ENCODE data around the gene CX3CL1.

CX3CL1 gene

GRCh38 chr16:57380671-57381462, 8.6 kb downstream of the CX3CL1 start:
- no peak for DNase-seq (ENCODE audit: low read depth in 1 of 2, low spot score in 1 of 2)
- no peak for TF ChIP-seq JUND (IDR thresholded peaks at IDR 0.05; ENCODE audit: low read depth)
- in situ Hi-C loops (cut with HindIII; ENCODE audit: low pct_unique_long_range_greater_than_20kb, low sequenced_read_pairs): no loop called here

DNA sequence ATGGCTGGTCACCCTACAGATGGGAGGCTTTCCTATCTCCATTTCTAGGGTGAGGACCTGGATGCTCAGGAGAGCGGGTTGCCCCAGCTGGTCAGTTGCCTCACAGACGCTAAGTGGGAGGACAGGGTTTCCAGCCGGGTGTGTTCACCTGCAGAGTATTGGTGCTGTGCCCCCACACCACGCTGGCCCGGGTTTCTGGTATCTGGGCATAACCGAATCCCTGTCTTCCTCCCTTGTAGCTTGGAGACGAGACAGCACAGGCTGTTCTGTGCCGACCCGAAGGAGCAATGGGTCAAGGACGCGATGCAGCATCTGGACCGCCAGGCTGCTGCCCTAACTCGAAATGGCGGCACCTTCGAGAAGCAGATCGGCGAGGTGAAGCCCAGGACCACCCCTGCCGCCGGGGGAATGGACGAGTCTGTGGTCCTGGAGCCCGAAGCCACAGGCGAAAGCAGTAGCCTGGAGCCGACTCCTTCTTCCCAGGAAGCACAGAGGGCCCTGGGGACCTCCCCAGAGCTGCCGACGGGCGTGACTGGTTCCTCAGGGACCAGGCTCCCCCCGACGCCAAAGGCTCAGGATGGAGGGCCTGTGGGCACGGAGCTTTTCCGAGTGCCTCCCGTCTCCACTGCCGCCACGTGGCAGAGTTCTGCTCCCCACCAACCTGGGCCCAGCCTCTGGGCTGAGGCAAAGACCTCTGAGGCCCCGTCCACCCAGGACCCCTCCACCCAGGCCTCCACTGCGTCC, 9.7 kb downstream of the CX3CL1 start:
- DNase-seq (ENCODE audit: low read depth in 1 of 2, low spot score in 1 of 2): no peak
- in situ Hi-C loops (cut with HindIII; ENCODE audit: low pct_unique_long_range_greater_than_20kb, low sequenced_read_pairs): no loop called here
- TF ChIP-seq JUND (IDR thresholded peaks at IDR 0.05; ENCODE audit: low read depth): no peak

DNA sequence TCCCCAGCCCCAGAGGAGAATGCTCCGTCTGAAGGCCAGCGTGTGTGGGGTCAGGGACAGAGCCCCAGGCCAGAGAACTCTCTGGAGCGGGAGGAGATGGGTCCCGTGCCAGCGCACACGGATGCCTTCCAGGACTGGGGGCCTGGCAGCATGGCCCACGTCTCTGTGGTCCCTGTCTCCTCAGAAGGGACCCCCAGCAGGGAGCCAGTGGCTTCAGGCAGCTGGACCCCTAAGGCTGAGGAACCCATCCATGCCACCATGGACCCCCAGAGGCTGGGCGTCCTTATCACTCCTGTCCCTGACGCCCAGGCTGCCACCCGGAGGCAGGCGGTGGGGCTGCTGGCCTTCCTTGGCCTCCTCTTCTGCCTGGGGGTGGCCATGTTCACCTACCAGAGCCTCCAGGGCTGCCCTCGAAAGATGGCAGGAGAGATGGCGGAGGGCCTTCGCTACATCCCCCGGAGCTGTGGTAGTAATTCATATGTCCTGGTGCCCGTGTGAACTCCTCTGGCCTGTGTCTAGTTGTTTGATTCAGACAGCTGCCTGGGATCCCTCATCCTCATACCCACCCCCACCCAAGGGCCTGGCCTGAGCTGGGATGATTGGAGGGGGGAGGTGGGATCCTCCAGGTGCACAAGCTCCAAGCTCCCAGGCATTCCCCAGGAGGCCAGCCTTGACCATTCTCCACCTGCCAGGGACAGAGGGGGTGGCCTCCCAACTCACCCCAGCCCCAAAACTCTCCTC, 10.4 kb downstream of the CX3CL1 start:
- no peak for TF ChIP-seq JUND (IDR thresholded peaks at IDR 0.05; ENCODE audit: low read depth)
- no peak for DNase-seq (ENCODE audit: low read depth in 1 of 2, low spot score in 1 of 2)
- in situ Hi-C loops (cut with HindIII; ENCODE audit: low pct_unique_long_range_greater_than_20kb, low sequenced_read_pairs): no loop called here

DNA sequence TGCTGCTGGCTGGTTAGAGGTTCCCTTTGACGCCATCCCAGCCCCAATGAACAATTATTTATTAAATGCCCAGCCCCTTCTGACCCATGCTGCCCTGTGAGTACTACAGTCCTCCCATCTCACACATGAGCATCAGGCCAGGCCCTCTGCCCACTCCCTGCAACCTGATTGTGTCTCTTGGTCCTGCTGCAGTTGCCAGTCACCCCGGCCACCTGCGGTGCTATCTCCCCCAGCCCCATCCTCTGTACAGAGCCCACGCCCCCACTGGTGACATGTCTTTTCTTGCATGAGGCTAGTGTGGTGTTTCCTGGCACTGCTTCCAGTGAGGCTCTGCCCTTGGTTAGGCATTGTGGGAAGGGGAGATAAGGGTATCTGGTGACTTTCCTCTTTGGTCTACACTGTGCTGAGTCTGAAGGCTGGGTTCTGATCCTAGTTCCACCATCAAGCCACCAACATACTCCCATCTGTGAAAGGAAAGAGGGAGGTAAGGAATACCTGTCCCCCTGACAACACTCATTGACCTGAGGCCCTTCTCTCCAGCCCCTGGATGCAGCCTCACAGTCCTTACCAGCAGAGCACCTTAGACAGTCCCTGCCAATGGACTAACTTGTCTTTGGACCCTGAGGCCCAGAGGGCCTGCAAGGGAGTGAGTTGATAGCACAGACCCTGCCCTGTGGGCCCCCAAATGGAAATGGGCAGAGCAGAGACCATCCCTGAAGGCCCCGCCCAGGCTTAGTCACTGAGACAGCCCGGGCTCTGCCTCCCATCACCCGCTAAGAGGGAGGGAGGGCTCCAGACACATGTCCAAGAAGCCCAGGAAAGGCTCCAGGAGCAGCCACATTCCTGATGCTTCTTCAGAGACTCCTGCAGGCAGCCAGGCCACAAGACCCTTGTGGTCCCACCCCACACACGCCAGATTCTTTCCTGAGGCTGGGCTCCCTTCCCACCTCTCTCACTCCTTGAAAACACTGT, 11.3 kb downstream of the CX3CL1 start:
- in situ Hi-C loops (cut with HindIII; ENCODE audit: low pct_unique_long_range_greater_than_20kb, low sequenced_read_pairs): no loop called here
- no peak for TF ChIP-seq JUND (IDR thresholded peaks at IDR 0.05; ENCODE audit: low read depth)
- DNase-seq (ENCODE audit: low read depth in 1 of 2, low spot score in 1 of 2): no peak

DNA sequence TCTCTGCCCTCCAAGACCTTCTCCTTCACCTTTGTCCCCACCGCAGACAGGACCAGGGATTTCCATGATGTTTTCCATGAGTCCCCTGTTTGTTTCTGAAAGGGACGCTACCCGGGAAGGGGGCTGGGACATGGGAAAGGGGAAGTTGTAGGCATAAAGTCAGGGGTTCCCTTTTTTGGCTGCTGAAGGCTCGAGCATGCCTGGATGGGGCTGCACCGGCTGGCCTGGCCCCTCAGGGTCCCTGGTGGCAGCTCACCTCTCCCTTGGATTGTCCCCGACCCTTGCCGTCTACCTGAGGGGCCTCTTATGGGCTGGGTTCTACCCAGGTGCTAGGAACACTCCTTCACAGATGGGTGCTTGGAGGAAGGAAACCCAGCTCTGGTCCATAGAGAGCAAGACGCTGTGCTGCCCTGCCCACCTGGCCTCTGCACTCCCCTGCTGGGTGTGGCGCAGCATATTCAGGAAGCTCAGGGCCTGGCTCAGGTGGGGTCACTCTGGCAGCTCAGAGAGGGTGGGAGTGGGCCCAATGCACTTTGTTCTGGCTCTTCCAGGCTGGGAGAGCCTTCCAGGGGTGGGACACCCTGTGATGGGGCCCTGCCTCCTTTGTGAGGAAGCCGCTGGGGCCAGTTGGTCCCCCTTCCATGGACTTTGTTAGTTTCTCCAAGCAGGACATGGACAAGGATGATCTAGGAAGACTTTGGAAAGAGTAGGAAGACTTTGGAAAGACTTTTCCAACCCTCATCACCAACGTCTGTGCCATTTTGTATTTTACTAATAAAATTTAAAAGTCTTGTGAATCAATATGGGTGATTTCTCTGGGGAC, 12.2 kb downstream of the CX3CL1 start:
- TF ChIP-seq JUND (IDR thresholded peaks at IDR 0.05; ENCODE audit: low read depth): no peak
- in situ Hi-C loops (cut with HindIII; ENCODE audit: low pct_unique_long_range_greater_than_20kb, low sequenced_read_pairs): no loop called here
- no peak for DNase-seq (ENCODE audit: low read depth in 1 of 2, low spot score in 1 of 2)

- no peak for TF ChIP-seq JUND (IDR thresholded peaks at IDR 0.05; ENCODE audit: low read depth)
Observed at GRCh38 chr16:57385083-57385482, 12.8 kb downstream of the CX3CL1 start.

GRCh38 chr16:57386381-57386951, 14.2 kb downstream of the CX3CL1 start:
- in situ Hi-C loops (cut with HindIII; ENCODE audit: low pct_unique_long_range_greater_than_20kb, low sequenced_read_pairs): no loop called here
- no peak for TF ChIP-seq JUND (IDR thresholded peaks at IDR 0.05; ENCODE audit: low read depth)
- no peak for DNase-seq (ENCODE audit: low read depth in 1 of 2, low spot score in 1 of 2)

More at GRCh38 chr16:57385083-57385482, 12.8 kb downstream of the CX3CL1 start:
- in situ Hi-C loops (cut with HindIII; ENCODE audit: low pct_unique_long_range_greater_than_20kb, low sequenced_read_pairs): no loop called here
- DNase-seq (ENCODE audit: low read depth in 1 of 2, low spot score in 1 of 2): no peak

DNA sequence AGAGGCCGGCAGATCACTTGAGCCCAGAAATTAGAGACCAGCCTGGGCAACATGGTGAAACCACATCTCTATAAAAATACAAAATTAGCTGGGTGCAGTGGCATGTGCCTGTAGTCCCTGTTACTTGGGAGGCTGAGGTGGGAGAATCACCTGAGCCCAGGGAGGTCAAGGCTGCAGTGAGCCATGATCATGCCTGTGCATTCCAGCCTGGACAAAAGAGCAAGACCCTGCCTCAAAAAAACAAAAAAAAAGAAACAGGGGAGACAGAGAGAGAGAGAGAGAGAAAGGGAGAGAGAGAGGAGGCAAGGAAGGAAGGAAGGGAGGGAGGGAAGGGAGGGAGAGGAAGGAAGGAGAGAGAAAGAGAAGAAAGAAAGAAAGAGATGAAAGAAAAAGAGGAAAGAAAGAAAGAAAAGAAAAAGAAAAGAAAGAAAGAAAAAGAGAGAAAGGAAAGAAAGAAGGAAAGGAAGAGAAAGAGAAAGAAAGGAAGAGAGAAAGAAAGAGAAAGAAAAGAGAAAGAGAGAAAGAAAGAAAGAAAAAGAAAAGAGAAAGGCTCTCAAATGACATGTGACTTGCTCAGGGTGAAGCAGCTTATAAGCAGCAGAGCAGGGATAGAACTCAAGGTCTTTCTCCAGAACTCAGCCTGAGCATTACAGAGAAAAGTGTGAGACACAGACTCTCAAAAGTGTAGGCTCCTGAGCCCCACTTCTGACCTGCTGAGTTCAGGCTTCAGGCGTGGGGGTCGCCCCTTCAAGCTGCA, 15.5 kb downstream of the CX3CL1 start:
- DNase-seq (ENCODE audit: low read depth in 1 of 2, low spot score in 1 of 2): no peak
- in situ Hi-C loops (cut with HindIII; ENCODE audit: low pct_unique_long_range_greater_than_20kb, low sequenced_read_pairs): no loop called here
- no peak for TF ChIP-seq JUND (IDR thresholded peaks at IDR 0.05; ENCODE audit: low read depth)

DNA sequence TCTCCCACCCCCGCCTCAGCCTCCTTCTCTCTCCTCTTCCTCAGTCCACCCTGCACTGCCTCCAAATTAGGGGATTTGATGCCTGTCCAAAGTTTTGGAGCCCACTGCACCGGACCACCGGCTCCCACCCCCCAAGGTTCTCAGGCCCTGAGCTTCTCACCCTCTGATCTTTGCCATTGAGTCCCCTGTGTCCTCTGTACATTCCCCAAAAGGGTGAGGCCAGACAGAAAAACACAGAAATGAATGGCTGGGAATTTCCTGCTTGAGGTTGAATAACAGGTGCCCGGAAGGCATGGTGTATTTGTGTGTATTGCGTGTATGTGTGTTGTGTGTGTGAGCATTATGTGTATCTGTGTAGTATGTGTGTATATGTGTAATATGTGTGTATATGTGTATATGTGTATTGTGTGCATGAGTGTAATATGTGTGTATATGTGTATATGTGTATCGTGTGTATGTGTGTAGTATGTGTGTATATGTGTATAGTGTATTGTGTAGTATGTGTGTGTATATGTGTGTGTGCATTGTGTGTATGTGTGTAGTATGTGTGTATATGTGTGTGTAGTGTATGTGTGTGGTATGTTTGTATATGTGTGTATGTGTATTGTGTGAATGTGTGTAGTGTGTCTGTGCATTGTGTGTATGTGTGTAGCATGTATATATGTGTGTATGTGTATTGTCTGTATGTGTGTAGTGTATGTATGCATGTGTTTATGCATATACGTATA, 16.2 kb downstream of the CX3CL1 start:
- TF ChIP-seq JUND (IDR thresholded peaks at IDR 0.05; ENCODE audit: low read depth): no peak
- DNase-seq (ENCODE audit: low read depth in 1 of 2, low spot score in 1 of 2): no peak
- in situ Hi-C loops (cut with HindIII; ENCODE audit: low pct_unique_long_range_greater_than_20kb, low sequenced_read_pairs): no loop called here

DNA sequence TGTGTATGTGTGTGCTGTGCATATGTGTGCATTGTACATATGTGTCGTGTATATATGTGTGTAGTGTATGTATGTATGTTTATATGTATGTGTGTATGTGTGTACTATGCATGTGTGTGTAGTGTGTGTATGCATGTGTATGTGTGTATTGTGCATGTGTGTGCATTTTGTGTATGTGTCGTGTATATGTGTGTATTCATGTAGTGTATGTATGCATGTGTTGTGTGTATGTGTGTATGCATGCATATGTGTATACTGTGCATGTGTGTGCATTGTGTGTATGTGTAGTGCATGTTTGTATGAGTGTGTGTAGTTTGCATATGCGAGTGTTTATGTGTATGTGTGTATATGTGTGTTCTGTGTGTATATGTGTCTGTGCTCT, 16.8 kb downstream of the CX3CL1 start:
- in situ Hi-C loops (cut with HindIII; ENCODE audit: low pct_unique_long_range_greater_than_20kb, low sequenced_read_pairs): no loop called here
- no peak for TF ChIP-seq JUND (IDR thresholded peaks at IDR 0.05; ENCODE audit: low read depth)

More for the DNA sequence above, 16.8 kb downstream of the CX3CL1 start:
- no peak for DNase-seq (ENCODE audit: low read depth in 1 of 2, low spot score in 1 of 2)

Data from T47D (cell line).